SH-SY5Y (cell line): ENCODE measurements around the gene ZNF276.

Source experiments
- GATA2 ChIP-seq: IDR thresholded peaks from 2 replicates; pipeline ENCODE4 v1.6.1; 2011; ENCODE audit warnings: mild to moderate bottlenecking, low read depth, low read length
- GATA3 ChIP-seq: IDR thresholded peaks from 2 replicates; pipeline ENCODE4 v1.6.1; 2011; ENCODE audit warnings: low read depth, mild to moderate bottlenecking, low read length, moderate library complexity

GRCh38 chr16:89716916-89717687 is 4.2 kb upstream of the ZNF276 start:
- TF ChIP-seq GATA3 = no peak
- no peak for TF ChIP-seq GATA2
